HG03103 (cell line): ENCODE measurements around the gene KIR2DL3.
"Not testable (repeated sequence)": the region's sequence is repeated elsewhere in the genome, so short reads cannot be mapped to it uniquely, and the experiment has no call there.

Experiments
- ATAC-seq: cut with Tn5 transposase; IDR thresholded peaks from one replicate; pipeline ENCODE4 v1.9.1; 2021; ENCODE audit warnings: low read depth; ENCODE audit not compliant: unreplicated experiment

KIR2DL3 gene

GRCh38 chr19:54786091-54786723 is 47.9 kb downstream of the KIR2DL3 start:
- not testable (repeated sequence) for ATAC-seq

GRCh38 chr19:54788154-54788553 is 49.8 kb downstream of the KIR2DL3 start:
- not testable (repeated sequence) for ATAC-seq

- no peak for ATAC-seq
Observed at GRCh38 chr19:54790711-54791110, 52.4 kb downstream of the KIR2DL3 start.

- no peak for ATAC-seq
Observed at GRCh38 chr19:54791476-54791875, 53.2 kb downstream of the KIR2DL3 start.

- ATAC-seq, result no peak
Observed at GRCh38 chr19:54792814-54793213, 54.5 kb downstream of the KIR2DL3 start.

GRCh38 chr19:54795758-54796157 is 57.4 kb downstream of the KIR2DL3 start:
- ATAC-seq, result no peak
